Activated naive CD4-positive, alpha-beta T cell treated with anti-CD3 and anti-CD28 coated beads, Interleukin-2, amount 50 U/mL, for 16 hours (primary cell): ENCODE measurements around the gene PLEKHA7.
"Not testable (repeated sequence)": the region's sequence is repeated elsewhere in the genome, so short reads cannot be mapped to it uniquely, and the experiment has no call there.

Experiments used
- DNase-seq: peaks from one replicate; pipeline ENCODE4 v3.0.0-alpha.2; 2020

The PLEKHA7 gene

DNA sequence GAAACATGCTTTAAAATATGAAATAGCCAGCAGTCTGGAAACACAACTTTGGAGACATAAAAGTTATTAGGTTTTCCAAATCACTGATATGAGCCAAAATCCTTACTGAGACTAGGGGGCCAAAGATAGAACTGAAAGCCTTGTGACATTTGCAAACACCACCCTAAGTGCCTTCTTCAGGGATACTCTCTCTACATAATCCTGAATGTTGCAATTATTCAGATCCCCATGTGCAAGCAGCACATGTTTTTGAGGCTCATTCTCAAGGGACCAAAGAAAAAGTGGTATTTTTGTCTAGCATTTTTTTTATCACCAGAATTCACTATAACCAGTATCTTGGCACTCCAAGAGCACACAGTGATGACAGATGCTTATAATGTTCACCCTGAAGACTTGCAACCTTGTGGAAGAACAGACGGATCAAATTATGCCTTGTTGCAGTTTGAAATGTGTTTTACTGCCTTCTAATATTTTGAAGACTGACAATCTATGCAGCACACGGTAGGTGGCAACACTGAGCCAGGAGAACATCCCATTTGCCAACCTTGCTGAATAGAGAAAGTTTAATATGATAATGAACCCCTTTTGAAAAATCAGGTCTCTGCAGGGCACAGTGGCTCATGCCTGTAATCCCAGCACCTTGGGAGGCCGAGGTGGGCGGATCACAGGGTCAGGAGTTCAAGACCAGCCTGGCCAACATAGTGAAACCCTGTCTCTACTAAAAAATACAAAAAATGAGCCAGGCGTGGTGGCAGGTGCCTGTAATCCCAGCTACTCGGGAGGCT is 78.5 kb downstream of the PLEKHA7 start:
- DNase-seq, result no peak

DNA sequence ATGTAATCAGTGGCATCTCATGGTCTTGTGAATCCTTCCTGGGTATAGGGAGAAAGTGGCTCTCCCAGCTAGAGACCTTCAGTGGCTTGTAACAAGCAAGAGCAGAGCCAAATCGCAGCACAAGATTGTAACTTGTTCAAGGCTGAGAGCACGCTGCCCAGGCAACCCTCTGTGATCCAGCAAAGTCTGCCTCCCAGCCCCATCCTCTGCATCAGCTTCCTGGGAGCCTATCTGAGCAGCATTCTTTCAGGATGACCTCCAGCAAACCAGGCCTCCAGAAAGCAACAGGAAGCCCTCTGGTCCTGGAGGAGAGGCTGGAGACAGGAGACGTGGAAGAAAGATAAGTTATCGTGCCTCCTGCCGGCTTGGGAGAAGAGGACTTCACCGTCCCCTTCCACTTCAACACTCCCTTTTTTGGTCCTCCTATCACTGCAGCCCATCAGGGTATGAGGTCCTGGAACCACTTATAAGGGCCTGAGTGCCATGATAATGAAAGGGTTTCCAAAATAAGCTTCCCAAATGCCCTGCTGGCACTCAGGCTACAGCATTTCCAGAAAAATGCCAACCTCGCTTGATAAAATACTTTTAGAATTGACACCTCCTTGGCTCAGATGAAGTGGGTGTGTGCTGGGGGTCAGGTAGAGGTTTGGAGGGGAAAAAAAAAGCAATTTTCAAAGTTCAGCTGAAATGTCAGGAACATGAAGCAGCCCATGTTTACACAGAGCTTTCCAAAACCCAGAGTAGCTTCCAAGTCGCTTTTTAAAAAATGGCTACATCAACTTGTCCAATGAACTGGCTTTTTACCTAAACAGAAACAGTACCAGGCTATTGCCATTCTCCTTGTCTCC is 80.2 kb downstream of the PLEKHA7 start:
- DNase-seq, result no peak

DNA sequence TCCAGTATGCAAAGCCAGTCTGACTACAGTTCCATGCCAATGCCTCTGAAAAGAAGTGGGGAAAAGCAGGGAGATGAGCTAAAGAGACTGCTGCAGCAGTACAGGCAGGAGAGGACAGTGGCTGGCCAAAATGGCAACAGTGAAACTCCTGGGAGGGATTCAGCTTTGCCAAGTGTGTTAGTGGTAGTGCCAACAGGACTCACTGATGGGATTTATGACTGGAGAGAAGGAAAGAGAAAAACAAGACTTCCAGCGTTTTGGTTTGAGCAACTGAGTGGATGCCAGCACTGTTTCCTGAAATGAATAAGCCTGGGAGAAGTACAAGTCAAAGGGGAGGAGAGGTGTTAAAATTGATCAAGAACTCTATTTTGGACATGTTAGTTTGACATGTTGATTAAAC is 80.9 kb downstream of the PLEKHA7 start:
- no peak for DNase-seq

DNA sequence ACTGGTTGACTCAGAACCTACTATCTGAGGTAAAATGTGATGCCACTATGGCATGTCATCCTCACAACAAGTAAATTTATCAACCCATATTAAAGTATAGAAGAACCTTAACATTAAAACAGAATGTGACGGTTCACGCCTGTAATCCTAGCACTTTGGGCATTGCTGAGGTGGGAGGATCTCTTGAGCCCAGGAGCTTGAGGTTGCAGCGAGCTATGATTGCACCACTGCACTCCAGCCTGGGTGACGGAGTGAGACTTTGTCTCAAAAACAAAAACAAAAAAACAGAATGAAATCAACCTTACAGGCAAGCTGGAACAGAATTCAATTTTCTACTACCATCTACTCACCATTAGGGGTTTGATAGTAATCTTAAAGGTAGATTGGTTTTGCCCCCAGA is 86.2 kb downstream of the PLEKHA7 start:
- no peak for DNase-seq

DNA sequence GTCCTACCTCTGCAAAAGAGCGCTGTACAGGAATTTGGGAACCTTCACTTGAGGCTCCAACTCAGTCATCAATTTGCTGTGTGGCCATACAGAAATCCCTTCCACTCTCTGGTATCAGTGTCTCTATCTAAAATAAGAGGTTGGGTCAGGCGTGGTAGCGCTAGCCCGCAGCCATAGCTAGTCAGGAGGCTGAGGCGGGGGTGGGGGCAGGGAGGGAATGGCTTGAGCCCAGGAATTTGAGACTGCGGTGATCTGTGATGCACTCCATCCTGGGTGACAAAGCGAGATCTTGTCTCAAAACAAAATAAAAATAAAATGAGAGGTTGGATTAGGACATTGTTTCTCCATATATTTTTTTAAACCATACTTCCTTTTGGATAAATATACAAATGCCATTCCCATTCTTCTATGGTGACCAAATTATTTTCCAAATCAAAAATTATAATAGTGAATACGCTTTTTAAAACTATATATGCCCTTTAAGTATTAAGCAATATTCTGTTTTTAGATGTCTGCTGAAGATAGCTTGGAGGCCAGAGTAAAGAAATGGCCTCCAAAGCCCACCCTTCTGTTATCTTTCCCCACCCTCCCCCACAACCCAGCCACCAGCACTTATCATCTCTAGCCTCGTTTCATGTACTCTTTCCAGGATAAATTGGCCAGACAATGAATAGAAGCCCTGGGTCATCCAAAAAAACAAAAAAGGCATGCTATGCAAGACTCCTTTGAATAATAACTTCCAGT is 87.2 kb downstream of the PLEKHA7 start:
- DNase-seq, result no peak

DNA sequence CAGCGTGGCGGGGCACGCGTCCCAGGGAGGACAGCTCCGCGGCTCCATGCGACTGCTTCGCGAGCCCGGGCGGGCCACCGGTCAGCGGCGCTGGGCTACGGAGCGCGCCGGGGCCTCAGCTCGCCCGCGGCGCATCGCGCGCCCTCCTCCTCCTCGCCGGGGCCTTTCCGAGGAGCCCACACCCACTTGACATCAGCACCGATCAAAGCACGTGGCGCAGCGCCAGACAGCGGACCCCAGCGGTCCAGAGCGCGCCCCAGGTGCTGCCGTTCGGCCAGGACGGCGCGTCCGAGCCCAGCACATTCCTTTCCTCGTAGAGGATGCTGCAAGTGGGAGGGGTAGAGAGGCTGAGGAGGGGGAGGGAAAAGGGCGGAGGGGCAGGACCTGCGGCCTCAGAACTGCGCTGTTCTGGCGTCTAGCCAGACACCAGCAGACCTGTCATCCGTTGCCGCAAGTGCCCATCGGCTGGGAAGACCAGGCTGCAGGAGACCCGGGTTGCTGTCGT is 88.6 kb downstream of the PLEKHA7 start:
- DNase-seq, result peak; percentile 18

DNA sequence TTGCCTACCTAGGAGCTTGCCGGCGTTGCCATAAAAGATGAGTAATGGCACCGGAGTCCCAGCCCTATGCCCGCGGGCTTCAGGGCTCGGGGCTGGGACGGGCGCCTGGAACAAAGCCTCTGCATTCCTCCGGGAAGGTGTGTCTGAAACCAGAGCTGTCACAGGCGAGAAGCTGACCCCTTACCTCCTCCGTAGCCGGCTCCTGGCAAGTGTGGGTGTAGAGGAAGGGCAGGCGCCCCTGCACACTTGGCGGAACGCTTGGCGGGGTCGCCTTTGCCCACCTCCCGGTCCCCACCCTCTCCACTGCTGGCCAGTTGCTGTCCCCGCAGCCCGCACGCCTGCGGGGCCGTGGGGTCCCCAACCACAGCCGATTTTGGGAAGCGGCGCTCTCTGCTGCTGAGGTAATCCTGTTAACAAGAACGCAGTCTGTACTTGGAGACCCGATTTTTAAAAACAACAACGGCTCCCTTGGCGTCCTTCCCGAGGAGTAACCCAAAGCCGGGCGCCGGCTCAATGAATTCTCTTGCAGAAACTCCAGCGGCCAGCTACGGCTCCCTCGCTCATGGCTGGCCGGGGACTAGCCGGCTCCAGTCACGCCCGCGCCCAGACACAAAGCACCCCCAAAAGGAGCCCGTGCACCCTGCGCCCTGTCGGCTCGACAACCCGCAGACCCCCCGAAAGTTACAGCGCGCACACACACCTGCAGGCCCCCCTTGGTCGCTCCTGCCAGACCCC is 89.2 kb downstream of the PLEKHA7 start:
- DNase-seq, result no peak

DNA sequence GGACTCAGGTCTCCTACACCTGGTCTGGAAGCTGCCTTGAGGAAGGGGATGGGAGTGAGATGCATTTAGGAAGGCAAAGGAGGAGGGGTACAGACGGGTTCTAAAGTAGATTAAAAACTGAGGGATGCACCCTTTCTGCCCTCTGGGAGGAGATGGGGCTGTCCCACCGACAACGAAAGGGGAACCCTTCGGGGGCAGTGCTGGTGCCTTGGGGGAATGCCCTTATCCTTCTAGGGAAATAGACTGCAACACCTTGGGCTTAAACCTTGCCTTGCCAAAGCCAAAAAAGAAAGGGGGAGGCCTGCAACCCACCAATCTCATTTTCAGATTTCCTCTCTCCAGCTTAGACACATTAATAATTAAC is 89.8 kb downstream of the PLEKHA7 start:
- DNase-seq, result no peak

DNA sequence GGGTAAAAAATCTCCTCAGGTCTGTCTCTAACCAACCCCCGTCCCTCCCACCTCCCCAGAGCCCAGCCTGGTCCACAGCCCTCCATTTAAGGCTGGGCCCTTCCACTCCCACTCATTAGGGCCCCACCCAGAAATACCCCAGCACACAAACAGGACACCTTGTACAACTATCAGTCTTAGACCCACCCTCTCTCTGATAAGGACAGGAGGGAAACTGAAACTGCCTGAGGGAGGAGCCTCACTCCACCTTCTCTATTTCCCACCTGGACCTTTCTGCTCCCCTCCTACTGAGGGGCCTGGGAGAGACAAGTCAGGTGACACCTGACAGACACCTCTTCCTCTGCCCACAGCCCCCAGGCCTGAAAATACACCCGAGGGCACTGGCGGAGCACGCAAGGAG is 90.2 kb downstream of the PLEKHA7 start:
- DNase-seq, result no peak

DNA sequence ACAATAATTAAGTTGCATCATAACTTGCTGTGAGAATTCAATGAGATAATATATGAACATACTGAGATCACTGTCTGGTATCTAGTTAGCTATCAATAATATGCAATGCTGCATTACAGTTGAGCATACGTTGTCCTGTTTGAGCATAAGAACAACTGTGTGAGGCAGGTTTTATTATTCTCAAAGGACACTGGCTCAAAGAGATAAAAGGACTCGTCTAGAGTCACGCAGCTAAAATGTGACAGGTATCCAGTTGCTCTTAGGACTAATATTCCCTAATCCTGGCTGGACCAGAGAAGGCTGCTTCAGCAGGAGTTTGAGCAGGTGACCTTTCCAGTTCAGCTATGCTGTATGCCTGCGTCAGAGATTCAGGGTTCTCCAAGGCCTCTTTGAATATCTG is 92.5 kb downstream of the PLEKHA7 start:
- DNase-seq, result no peak

DNA sequence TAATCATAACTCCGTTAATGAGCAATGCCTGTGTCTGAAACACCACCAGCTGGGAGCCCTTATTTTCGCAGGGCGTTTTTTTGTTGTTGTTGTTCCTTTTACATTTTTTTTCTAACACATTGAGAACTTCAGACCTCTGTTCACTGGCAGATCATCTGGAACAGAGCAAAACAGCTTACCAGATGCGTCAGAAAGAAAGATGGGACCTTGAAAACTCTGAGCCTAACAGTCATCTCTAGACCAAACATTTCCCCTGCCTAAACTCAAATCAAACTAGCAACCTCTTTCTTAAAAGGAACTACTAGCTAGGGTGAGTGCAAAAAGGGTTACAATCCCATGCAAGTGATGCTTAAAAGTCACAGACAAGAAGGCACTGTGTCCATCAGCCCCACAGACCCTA is 93.2 kb downstream of the PLEKHA7 start:
- no peak for DNase-seq

GRCh38 chr11:16920559-16920958 is 93.7 kb downstream of the PLEKHA7 start:
- DNase-seq, result no peak

- not testable (repeated sequence) for DNase-seq
These were observed 95.6 kb downstream of the PLEKHA7 start for GRCh38 chr11:16918543-16919182.

- DNase-seq, result no peak
These were observed 96.3 kb downstream of the PLEKHA7 start for GRCh38 chr11:16917941-16918340.

- DNase-seq, result no peak
These were observed 101.5 kb downstream of the PLEKHA7 start for GRCh38 chr11:16912692-16913111.

GRCh38 chr11:16911658-16912057 is 102.6 kb downstream of the PLEKHA7 start:
- DNase-seq, result no peak

DNA sequence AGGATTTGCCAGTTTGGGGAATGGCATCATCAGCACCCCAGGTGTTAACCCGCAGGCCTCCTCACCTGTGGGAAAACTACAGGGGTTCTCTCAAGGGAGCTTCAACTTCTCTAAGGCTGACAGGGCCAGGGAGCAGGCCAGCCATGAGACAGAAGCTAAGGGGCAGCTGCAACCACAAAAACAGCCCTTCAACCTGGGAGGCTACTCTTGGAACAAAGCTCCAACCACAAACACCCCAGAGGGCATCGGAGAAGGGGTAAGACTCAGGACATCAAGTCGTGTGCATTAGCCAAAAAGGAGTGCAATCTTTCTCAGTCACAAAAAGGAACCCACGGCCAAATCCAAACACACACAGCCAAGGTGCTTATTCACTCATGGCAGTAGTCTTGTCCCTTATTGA is 103.0 kb downstream of the PLEKHA7 start:
- no peak for DNase-seq

DNA sequence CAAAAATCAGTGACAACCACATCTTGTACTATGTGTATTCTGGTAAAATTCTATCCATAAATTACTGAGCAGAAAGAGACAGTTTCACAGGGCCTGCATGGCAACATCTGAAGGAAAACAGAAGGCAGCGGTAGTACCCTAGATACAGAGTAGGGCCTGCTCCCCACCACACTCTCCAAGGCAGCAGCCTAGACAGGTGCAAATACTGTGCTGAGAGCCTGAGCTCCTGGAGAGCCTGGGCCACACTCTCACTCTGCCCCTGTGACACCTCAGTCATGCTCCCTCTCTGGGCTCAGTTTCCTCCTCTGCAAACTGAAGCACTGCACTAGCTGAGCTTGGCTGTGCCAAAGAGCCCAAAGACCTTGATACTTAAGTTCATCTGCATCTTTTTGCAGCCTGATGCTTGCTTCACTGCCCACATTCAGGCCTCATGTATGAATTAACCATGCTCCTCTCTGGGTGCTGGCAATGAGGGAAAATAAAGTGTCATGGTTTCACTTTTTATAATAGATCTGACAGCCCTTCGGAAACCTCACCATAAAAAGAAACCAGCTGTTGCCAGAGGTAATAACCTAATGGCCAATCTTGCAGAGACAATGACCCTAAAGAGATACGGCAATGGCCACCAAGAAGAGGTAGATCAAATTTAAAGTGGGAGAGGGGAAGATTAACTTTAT is 104.7 kb downstream of the PLEKHA7 start:
- no peak for DNase-seq

GRCh38 chr11:16905375-16905774 is 108.8 kb downstream of the PLEKHA7 start:
- DNase-seq, result no peak

DNA sequence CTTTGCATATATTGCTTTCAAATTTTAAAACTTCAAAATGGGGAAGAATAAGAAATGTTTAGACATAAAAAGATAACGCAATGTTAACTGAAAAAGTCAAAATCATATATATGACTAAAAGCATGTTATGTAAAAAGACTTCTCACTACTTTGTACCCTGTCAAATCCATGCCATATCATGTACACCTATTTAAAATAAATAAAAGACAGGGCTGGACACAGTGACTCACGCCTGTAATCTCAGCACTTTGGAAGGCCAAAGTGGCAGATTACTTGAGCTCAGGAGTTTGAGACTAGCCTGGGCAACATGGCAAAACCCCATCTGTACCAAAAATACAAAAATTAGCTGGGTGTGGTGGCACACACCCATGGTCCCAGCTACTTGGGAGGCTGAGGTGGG is 109.5 kb downstream of the PLEKHA7 start:
- DNase-seq, result not testable (repeated sequence)

DNA sequence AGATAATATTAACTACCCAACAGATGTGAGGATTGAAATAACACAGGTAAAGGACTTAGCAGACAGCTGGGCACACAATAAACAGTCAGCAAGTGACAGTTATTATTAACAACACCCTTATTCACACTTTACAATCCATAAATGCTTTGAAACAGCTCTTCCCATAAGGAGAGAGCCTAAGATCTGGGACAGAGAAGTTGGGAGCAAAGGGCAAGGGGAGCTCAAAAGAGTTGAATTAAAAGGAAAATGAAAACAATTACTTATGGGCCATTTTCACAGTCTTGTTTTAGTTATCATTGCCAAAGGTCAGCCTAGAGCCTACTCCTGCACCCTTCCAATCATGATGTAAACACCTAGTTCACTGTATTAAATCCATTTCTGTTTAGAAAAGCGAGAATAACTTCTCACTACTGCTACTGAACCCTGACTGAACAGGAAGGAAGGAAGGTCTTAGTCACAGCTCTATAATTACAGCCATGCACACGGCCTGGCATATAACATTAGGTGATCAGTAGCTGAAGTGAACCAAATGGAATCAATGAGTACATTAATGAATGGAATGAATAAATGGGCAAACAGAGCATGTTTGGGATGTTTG is 111.3 kb downstream of the PLEKHA7 start:
- no peak for DNase-seq
